ENCODE data around the gene IVNS1ABP.
"Not testable (repeated sequence)": the region's sequence is repeated elsewhere in the genome, so short reads cannot be mapped to it uniquely, and the experiment has no call there.

Gene IVNS1ABP

GRCh38 chr1:185328255-185328654 is 11.2 kb upstream of the IVNS1ABP start:
- DNase-seq: no peak

GRCh38 chr1:185325413-185325812 is 8.4 kb upstream of the IVNS1ABP start:
- DNase-seq: no peak

GRCh38 chr1:185324118-185324517 is 7.1 kb upstream of the IVNS1ABP start:
- no peak for DNase-seq

- no peak for DNase-seq
Observed at GRCh38 chr1:185322636-185323035, 5.6 kb upstream of the IVNS1ABP start.

GRCh38 chr1:185321653-185322221 is 4.7 kb upstream of the IVNS1ABP start:
- DNase-seq: not testable (repeated sequence)

- DNase-seq: not testable (repeated sequence)
Observed at GRCh38 chr1:185321104-185321503, 4.1 kb upstream of the IVNS1ABP start.

GRCh38 chr1:185319139-185319475 is 2.1 kb upstream of the IVNS1ABP start:
- no peak for DNase-seq

GRCh38 chr1:185318431-185319138 is 1.5 kb upstream of the IVNS1ABP start:
- no peak for DNase-seq

- DNase-seq: peak; percentile 56
Observed at GRCh38 chr1:185317886-185318310, 855 bp upstream of the IVNS1ABP start.

GRCh38 chr1:185316163-185317033 is 645 bp downstream of the IVNS1ABP start:
- DNase-seq: peak; percentile 88

- no peak for DNase-seq
Observed at GRCh38 chr1:185315445-185316071, 1.5 kb downstream of the IVNS1ABP start.

- no peak for DNase-seq
Observed at GRCh38 chr1:185314411-185314810, 2.6 kb downstream of the IVNS1ABP start.

- no peak for DNase-seq
Observed at GRCh38 chr1:185312361-185313138, 4.5 kb downstream of the IVNS1ABP start.

GRCh38 chr1:185311589-185312225 is 5.3 kb downstream of the IVNS1ABP start:
- DNase-seq: no peak

- no peak for DNase-seq
Observed at GRCh38 chr1:185309566-185309965, 7.5 kb downstream of the IVNS1ABP start.

GRCh38 chr1:185308126-185308525 is 8.9 kb downstream of the IVNS1ABP start:
- no peak for DNase-seq

GRCh38 chr1:185305419-185305818 is 11.6 kb downstream of the IVNS1ABP start:
- DNase-seq: no peak

- no peak for DNase-seq
Observed at GRCh38 chr1:185300152-185300551, 16.9 kb downstream of the IVNS1ABP start.

- no peak for DNase-seq
Observed at GRCh38 chr1:185297982-185298381, 19.1 kb downstream of the IVNS1ABP start.

GRCh38 chr1:185295091-185295490 is 22.0 kb downstream of the IVNS1ABP start:
- DNase-seq: no peak

- DNase-seq: no peak
Observed at GRCh38 chr1:185293967-185294542, 23.0 kb downstream of the IVNS1ABP start.

- DNase-seq: no peak
Observed at GRCh38 chr1:185292237-185292636, 24.8 kb downstream of the IVNS1ABP start.
